Bronchial epithelial cell (primary cell): ENCODE data around the gene CACNA1D. TPM values are rescaled to one million over a fixed set of nuclear protein-coding genes. Genes with fewer than 3 reads are reported as not detected.

Experiments used
- DNase-seq: peaks from one replicate; pipeline ENCODE4 v3.0.0-alpha.2; 2010; ENCODE audit warnings: low read depth
- FAIRE-seq: peaks from 2 replicates; lab custom pipeline; 2011; peaks lifted over from hg19 to GRCh38; lab: Jason Lieb, UNC
- H3K27me3 ChIP-seq: 2 replicates; pipeline ENCODE4 v1.5.1; 2011; ENCODE audit warnings: low read length; ENCODE audit not compliant: control insufficient read depth, insufficient read depth
- H3K36me3 ChIP-seq: 2 replicates; pipeline ENCODE4 v1.5.1; 2011; ENCODE audit warnings: low read length; ENCODE audit not compliant: control insufficient read depth, insufficient read depth
- H3K4me3 ChIP-seq: 2 replicates; pipeline ENCODE4 v1.5.1; 2011; ENCODE audit warnings: mild to moderate bottlenecking, low read depth, low read length, control low read depth
- total RNA-seq: library from RNA; depleted of rRNA; stranded (reverse); fragments of >200 nt; gene quantifications from 2 replicates; pipeline ENCODE4 v1.2.1, GENCODE V29; 2014
- TF ChIP-seq, protein P1 (sequence below): IDR thresholded peaks from 2 replicates; pipeline ENCODE4 v1.5.1; 2011; ENCODE audit warnings: mild to moderate bottlenecking, moderate library complexity, low read length, control low read depth, inconsistent platforms; ENCODE audit not compliant: insufficient read depth, severe bottlenecking

CACNA1D gene
- total RNA-seq, 1 donor from 2014 or later = 0.26 TPM

DNA sequence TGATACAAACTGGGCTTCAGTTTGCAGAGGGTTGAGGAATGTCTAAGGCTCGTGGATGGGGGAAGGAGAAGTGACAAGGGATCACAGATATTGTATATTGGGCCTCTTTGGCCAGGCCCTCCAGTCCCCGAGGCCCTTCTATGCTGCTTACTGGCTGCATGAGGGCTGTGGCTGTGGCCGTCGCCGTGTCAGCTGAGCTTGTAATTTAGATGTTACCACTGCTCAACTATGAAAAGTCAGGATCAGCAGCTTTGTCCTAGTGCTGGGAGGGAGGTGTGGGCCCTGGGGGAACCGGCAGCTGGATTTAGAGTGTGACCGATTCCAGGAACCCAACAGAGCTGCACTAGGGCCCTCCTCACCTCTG is 51.6 kb downstream of the CACNA1D start:
- FAIRE-seq (no peak), DNase-seq (no peak)
- H3K36me3 ChIP-seq = no peaks in the 10 kb centered on the region
- no peak overlapping the region for H3K4me3 ChIP-seq
- TF ChIP-seq, protein P1, sequence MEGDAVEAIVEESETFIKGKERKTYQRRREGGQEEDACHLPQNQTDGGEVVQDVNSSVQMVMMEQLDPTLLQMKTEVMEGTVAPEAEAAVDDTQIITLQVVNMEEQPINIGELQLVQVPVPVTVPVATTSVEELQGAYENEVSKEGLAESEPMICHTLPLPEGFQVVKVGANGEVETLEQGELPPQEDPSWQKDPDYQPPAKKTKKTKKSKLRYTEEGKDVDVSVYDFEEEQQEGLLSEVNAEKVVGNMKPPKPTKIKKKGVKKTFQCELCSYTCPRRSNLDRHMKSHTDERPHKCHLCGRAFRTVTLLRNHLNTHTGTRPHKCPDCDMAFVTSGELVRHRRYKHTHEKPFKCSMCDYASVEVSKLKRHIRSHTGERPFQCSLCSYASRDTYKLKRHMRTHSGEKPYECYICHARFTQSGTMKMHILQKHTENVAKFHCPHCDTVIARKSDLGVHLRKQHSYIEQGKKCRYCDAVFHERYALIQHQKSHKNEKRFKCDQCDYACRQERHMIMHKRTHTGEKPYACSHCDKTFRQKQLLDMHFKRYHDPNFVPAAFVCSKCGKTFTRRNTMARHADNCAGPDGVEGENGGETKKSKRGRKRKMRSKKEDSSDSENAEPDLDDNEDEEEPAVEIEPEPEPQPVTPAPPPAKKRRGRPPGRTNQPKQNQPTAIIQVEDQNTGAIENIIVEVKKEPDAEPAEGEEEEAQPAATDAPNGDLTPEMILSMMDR = no peak
- no peaks in the 10 kb centered on the region for H3K27me3 ChIP-seq

DNA sequence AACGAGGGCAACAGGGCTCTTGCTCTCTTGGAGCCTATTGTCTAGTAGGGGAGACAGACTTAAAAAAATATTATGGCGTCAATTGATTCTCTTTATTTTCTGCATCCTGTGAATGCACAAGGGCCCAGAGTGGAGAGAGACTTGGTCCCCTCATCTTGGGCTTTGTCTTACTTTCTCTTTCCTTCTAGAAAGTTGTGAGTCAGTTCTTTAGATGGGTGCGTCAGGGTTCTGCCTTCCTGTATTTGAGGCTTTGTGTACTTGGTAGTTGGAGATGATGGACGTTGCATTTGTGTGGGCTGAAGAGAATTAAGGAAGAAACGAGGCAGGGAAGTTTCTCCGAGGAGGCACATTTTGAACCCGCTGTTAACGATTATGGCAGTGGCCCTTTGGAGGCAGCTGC is 52.9 kb downstream of the CACNA1D start:
- H3K27me3 ChIP-seq = no peaks in the 10 kb centered on the region
- H3K36me3 ChIP-seq = no peaks in the 10 kb centered on the region
- TF ChIP-seq, protein P1 = no peak
- DNase-seq = no peak
- no peak overlapping the region for H3K4me3 ChIP-seq
- no peak for FAIRE-seq

DNA sequence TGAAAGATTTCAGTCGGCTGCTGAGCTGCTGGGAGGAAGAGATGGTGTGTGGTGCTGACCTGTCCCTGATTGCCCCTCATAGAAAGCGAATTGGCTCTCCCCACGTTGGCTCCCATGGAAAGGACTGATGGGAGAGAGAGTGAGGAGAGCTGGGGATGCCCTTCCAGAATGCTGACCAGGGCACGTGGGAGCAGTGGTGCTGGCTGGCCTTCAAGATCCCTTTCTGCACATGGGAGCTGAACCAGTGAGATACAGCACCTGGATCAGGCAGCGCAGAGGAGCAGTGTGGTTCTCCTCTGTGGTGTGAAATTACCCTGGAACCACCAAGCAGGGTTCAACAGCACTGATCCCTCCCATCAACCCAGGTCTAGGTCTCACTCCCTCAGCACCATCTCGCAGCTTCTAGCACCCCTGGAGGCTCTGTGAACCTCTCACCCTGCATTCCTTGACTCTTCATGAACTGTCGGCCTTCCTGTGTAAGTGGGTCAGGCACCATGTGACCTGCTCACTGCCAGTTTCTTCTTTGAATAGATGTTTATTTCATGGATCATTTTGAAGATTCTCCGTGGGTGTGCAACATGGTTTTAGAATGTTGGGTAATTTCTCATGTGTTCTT is 55.7 kb downstream of the CACNA1D start:
- DNase-seq = no peak
- Histone ChIP-seq H3K4me3 (no peak overlapping the region), H3K36me3 (no peaks in the 10 kb centered on the region), H3K27me3 (no peaks in the 10 kb centered on the region)
- TF ChIP-seq, protein P1 = no peak
- peak; percentile 55 for FAIRE-seq

DNA sequence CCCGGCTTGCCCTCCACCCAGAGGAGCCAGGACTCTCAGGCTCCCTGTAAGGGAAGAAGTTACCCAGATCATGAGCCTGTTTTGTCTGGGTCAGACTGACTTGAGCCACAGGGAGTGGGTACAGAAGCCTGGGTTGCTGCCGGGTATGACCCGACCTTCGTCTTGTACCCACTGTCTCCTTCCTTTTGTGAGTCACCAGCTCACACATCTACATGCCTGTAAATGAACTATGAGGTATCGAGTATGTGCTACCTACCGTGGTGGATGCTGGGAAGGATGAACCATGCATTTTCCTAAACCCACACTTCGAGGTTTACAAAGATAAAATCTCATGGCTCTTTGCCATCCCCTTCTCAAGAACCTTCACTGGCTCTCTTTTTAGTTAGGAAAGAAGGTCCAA is 56.9 kb downstream of the CACNA1D start:
- Histone ChIP-seq H3K36me3 (no peaks in the 10 kb centered on the region), H3K4me3 (no peak overlapping the region), H3K27me3 (no peaks in the 10 kb centered on the region)
- no peak for DNase-seq
- TF ChIP-seq, protein P1 = no peak
- no peak for FAIRE-seq

DNA sequence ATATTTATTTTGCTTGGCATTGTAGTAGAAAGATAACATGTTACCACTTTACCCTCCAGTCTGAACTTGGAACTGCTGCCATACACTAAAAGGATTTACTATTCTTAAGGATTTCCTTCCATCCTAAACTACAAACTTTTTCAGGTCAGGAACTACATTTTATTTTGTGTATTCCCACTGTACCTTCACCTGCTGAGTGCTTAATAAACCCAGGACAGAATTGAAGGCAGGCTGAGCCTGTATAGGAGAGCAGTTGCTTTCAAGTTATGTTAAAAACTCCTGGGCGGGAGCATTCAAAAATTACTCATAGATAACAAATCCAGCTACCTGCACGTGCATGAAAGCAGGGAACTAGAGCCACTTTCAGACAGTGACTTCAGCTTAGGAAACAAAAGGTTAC is 58.3 kb downstream of the CACNA1D start:
- Histone ChIP-seq H3K36me3 (no peaks in the 10 kb centered on the region), H3K4me3 (no peak overlapping the region), H3K27me3 (no peaks in the 10 kb centered on the region)
- FAIRE-seq = no peak
- DNase-seq = no peak
- TF ChIP-seq, protein P1 = no peak

DNA sequence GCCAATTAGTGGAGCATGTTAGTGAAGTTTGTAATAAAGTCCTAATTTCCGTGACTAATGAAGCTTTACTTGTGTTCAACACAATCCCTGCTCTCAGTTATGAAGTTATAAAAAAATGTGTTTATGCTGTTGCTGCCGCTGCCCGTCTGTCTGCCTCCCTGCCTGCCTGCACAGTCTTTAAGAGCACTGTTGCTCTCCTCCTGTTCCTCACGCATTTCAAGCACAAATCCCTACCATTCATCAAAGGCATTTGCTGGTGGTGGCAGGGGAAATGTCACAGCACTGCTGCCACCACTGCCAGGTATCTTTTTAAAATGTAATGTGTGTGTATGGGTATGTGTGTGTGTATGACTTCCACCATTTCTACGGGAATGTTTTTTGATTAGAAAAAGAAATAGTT is 58.8 kb downstream of the CACNA1D start:
- FAIRE-seq (no peak), DNase-seq (no peak)
- no peak overlapping the region for H3K4me3 ChIP-seq
- H3K36me3 ChIP-seq = no peaks in the 10 kb centered on the region
- H3K27me3 ChIP-seq = no peaks in the 10 kb centered on the region
- TF ChIP-seq, protein P1 = no peak
